GM12873 (cell line): Measurements from ENCODE around the gene LVRN.

ENCODE experiments used
- TF ChIP-seq, protein P1 (sequence below): IDR thresholded peaks from 2 replicates; pipeline ENCODE4 v1.5.1; 2012; ENCODE audit warnings: low read depth, mild to moderate bottlenecking, moderate library complexity, low read length, control low read depth; ENCODE audit not compliant: insufficient read depth; ENCODE audit errors: missing control alignments

LVRN gene

DNA sequence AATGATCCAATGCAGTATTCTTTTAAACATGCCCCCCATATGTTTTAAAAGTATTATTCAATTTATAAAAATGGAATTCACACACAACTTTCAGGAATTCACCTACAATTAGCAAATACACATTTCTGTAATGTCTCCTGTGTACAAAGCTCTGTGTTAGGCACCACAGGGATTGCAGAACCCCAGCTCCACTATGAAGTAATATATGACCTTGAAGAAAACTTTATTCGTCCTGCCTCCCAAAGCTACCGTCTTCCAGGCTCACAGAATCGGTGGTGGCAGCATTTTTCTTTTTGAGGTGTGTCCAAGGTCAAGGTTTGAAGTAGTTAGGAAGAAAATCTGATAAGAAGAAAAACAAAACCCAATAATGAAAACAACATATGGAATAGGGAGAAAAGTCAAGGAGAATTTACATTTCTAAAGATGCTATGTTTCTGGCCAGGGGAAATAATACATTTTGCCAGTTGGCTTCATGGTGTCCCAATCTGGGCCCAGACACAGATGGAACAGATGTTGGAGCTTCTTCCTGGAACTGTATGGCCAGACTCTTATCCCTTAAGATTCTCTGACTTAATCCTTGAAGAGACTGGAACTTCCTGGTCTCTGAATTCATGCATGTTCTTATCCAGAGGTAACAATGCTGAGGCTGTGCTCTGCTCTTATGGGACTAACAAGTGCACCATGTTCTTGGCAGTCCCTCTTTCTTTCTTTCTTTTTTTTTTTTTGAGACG is 22.0 kb upstream of the LVRN start:
- TF ChIP-seq, protein P1, sequence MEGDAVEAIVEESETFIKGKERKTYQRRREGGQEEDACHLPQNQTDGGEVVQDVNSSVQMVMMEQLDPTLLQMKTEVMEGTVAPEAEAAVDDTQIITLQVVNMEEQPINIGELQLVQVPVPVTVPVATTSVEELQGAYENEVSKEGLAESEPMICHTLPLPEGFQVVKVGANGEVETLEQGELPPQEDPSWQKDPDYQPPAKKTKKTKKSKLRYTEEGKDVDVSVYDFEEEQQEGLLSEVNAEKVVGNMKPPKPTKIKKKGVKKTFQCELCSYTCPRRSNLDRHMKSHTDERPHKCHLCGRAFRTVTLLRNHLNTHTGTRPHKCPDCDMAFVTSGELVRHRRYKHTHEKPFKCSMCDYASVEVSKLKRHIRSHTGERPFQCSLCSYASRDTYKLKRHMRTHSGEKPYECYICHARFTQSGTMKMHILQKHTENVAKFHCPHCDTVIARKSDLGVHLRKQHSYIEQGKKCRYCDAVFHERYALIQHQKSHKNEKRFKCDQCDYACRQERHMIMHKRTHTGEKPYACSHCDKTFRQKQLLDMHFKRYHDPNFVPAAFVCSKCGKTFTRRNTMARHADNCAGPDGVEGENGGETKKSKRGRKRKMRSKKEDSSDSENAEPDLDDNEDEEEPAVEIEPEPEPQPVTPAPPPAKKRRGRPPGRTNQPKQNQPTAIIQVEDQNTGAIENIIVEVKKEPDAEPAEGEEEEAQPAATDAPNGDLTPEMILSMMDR: no peak

DNA sequence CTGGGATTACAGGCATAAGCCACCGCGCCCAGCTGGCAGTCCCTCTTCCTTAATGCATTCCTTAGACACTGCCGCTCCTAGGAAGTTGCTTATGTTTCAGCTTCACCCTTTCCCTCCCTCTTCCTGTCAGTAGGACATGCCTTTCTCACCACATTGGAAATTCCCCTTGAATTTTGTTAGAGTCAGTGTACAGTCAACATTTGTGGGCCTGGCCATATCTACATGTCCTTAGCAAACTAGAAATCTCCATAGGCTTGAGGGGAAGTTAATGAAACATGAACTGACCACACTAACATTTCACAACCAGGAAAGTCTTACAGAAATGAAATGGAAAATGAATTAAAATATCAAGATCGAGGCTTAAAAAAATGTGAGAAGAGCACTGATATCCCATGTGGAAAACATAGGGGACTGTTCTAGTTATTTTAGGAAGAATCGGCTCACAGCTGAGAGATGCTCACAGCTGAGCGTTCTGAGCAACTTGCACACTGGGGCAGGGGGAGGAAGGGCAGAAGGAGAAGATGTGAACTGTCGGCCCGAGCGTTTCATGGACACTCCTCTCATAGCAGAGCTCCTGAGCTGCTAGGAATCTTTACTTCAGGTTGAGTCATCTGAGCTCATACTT is 21.1 kb upstream of the LVRN start:
- TF ChIP-seq, protein P1: no peak

DNA sequence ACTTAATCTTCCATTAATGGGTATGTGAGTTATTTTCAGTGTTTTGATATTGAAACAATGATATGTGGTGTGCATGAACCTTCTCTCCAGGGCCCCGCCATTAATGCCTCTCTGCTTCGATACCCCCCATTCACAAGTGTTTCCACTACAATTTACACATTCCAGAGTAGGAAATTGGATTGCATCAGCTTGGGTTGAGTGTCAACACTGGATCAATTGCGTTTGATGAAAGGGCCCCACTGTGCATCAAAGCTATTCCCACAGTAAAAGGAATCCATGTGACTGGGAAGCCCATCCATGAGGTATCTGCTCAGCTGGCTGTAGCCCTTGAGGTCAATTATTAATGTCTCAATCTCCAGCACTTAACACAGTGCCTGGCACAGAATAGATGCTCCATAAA is 17.8 kb upstream of the LVRN start:
- TF ChIP-seq, protein P1: no peak

DNA sequence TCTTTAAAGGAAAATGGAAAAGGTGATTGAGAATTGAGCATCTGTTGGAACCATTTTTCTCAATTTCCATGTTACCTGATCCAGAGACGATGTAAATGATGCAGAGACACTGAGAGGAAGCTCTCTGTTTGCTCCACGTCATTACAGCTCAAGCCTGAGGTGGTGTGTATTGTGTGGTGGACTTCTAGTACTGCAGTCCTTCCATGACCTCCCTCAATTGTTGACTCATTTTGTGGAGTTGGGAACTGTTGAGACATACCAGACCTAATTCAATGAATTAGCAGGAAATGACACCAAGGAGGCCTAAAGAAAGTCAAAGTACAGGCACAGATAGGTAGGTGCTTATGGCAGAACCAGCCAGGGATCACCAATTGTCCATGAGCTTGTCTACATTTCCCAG is 15.6 kb upstream of the LVRN start:
- TF ChIP-seq, protein P1: no peak

DNA sequence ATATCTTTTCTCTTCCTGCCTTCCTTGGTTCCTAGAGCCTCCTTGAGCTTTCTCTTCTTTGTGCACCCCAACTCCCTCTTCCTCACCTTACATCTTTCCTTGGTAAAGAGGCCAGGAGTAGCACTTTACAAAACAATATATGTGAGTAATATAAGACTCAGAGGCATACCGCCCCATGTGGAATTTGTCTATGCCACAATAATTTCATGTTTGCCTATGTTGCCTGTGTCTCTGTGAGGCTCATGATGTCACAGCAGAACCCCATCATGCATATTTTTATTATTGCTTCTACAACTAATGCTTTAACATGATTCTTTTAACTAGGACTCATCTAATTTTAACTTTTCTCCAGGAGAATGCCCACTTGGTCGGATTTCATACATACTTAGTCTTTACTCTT is 15.0 kb upstream of the LVRN start:
- TF ChIP-seq, protein P1: no peak

DNA sequence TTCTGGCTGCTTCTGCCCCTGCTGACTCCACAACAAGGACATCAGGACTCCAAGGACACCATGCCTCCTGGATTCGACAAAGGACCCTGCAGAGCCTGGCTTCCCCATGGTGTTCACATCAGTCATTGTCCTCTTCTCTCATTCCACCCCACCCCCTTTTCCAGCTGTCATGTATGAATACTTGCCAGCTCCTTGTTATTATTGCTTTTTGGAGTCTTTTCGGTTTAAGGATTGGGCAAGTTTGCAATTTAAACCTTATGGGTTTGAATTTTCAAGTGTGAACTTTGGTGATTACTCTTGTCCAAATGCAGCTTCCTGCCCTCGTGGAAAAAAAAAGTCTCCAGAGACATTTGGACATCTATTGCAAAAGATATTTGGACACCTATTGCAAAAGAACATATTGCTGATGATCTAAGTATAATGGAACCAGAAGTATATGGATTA is 14.2 kb upstream of the LVRN start:
- TF ChIP-seq, protein P1: no peak

DNA sequence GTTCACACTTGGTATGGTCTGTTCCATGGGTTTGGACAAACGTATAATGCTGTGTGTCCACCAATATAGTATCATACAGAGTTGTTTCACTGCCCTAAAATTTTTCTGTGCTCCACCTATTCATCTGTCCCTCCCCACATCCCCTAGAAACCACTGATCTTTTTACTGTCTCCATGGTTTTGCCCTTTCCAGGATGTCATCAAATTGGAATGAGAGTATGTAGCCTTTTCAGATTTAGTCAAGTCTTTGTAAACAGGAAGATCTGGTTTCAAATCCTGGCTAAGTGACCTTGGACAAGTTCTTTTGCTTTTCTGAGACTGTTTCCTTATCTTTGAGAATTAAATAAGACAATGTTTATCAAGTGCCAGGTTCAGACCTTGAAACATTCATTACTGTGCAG is 13.2 kb upstream of the LVRN start:
- TF ChIP-seq, protein P1: no peak
